H1 (cell line): ENCODE data around the gene GALNT15. TPM values are rescaled to one million over a fixed set of nuclear protein-coding genes. Genes with fewer than 3 reads are reported as not detected.

ENCODE experiments used
- CTCF ChIA-PET: fragments of 300-600 bp; sonication (Branson Sonifier 250); formaldehyde crosslinking; loops from one replicate; lab custom pipeline; 2021; ENCODE audit not compliant: partially characterized antibody; lab: Charles Lee
- POLR2A ChIA-PET: fragments of 300-600 bp; sonication (Branson Sonifier 250); formaldehyde crosslinking; loops from one replicate; lab custom pipeline; 2021; ENCODE audit warnings: inconsistent platforms; ENCODE audit not compliant: partially characterized antibody; lab: Charles Lee
- DNase-seq, 2 experiments: peaks; one replicate each; pipeline versions ENCODE4 v3.0.0 to v3.0.0-alpha.2; 2010 to 2022; ENCODE audit warnings: low spot score in 2 of 2, low read depth in 1 of 2, mixed read lengths in 1 of 2
- FAIRE-seq: peaks from 2 replicates; lab custom pipeline; 2011; peaks lifted over from hg19 to GRCh38; lab: Jason Lieb, UNC
- H2AFZ ChIP-seq: 2 replicates; pipeline ENCODE4 v1.8.1; 2012; ENCODE audit warnings: low read length, inconsistent platforms
- H2AK5ac ChIP-seq: 2 replicates; pipeline ENCODE4 v1.6.1; 2013; ENCODE audit warnings: low read depth, low read length
- H2BK120ac ChIP-seq: replicated peaks from 2 replicates; pipeline ENCODE3; 2013; ENCODE audit warnings: low read depth, low read length, inconsistent platforms
- H2BK12ac ChIP-seq: 2 replicates; pipeline ENCODE4 v1.6.1; 2013; ENCODE audit warnings: low read depth, low read length
- H2BK15ac ChIP-seq: 2 replicates; pipeline ENCODE4 v1.6.1; 2013; ENCODE audit warnings: low read length
- H2BK20ac ChIP-seq: 2 replicates; pipeline ENCODE4 v1.6.1; 2013; ENCODE audit warnings: low read length
- H2BK5ac ChIP-seq: 2 replicates; pipeline ENCODE4 v1.6.1; 2013; ENCODE audit warnings: low read depth, low read length
- H3K14ac ChIP-seq: 2 replicates; pipeline ENCODE4 v1.6.1; 2013; ENCODE audit warnings: inconsistent platforms; ENCODE audit not compliant: insufficient read length
- H3K18ac ChIP-seq: 2 replicates; pipeline ENCODE4 v1.6.1; 2013; ENCODE audit warnings: low read length; ENCODE audit errors: extremely low read depth
- H3K23ac ChIP-seq: 2 replicates; pipeline ENCODE4 v1.6.1; 2013; ENCODE audit warnings: inconsistent platforms; ENCODE audit not compliant: insufficient read length
- H3K23me2 ChIP-seq: 2 replicates; pipeline ENCODE4 v1.6.1; 2013; ENCODE audit warnings: low read depth, low read length
- H3K27ac ChIP-seq: 2 replicates; pipeline ENCODE4 v1.6.1; 2011; ENCODE audit warnings: low read depth, low read length, inconsistent platforms
- H3K27me3 ChIP-seq, 4 experiments: replicated peaks in 1 of 4; 1 replicate in 1 of 4; 2 replicates in 3 of 4; pipeline versions ENCODE4 v1.6.1 to v1.8.1; 2011 to 2013; ENCODE audit warnings: low read length in 3 of 4, mild to moderate bottlenecking in 3 of 4, inconsistent platforms in 2 of 4, mixed read lengths in 2 of 4, moderate library complexity in 1 of 4; ENCODE audit not compliant: control insufficient read depth in 3 of 4, insufficient read depth in 3 of 4; ENCODE audit errors: extremely low read depth in 1 of 4
- H3K36me3 ChIP-seq, 4 experiments: 2 replicates each; pipeline versions ENCODE4 v1.6.1 to v1.8.1; 2011 to 2013; ENCODE audit warnings: mild to moderate bottlenecking in 4 of 4, low read length in 3 of 4, moderate library complexity in 2 of 4, control low read depth in 1 of 4, inconsistent platforms in 1 of 4; ENCODE audit not compliant: insufficient read depth in 4 of 4, control insufficient read depth in 2 of 4
- H3K4ac ChIP-seq: replicated peaks from 2 replicates; pipeline ENCODE3; 2013; ENCODE audit warnings: low read length, low read depth, mixed read lengths, inconsistent platforms; ENCODE audit not compliant: insufficient read length
- H3K4me1 ChIP-seq, 4 experiments: replicated peaks in 1 of 4; 1 replicate in 1 of 4; 2 replicates in 3 of 4; pipeline versions ENCODE4 v1.6.1 to v1.8.1; 2011 to 2013; ENCODE audit warnings: low read length in 3 of 4, inconsistent platforms in 2 of 4, mixed read lengths in 1 of 4; ENCODE audit not compliant: insufficient read depth in 4 of 4, control insufficient read depth in 3 of 4
- H3K4me2 ChIP-seq, 2 experiments: 2 replicates each; pipeline versions ENCODE4 v1.6.1 to v1.8.1; 2011 to 2013; ENCODE audit warnings: low read depth in 2 of 2, low read length in 2 of 2, control low read depth in 1 of 2, inconsistent platforms in 1 of 2, mild to moderate bottlenecking in 1 of 2; ENCODE audit not compliant: insufficient read depth in 1 of 2
- H3K4me3 ChIP-seq, 4 experiments: fragments of 200-600, 300-600 bp in 1 of 4; sonication (generic), shearing (Covaris generic), sonication (Bioruptor Twin) in 1 of 4; 2 replicates each; pipeline versions ENCODE4 v1.5.1 to v1.8.1; 2011 to 2016; ENCODE audit warnings: low read length in 4 of 4, low read depth in 3 of 4, control low read depth in 2 of 4, inconsistent platforms in 2 of 4, mild to moderate bottlenecking in 2 of 4, mixed read lengths in 1 of 4, moderate library complexity in 1 of 4; ENCODE audit not compliant: insufficient read depth in 2 of 4; ENCODE audit errors: extremely low read depth in 1 of 4
- H3K56ac ChIP-seq: replicated peaks from 2 replicates; pipeline ENCODE3; 2013; ENCODE audit warnings: low read depth, mild to moderate bottlenecking, mixed read lengths, low read length, inconsistent platforms; ENCODE audit not compliant: insufficient read length
- H3K79me1 ChIP-seq: 2 replicates; pipeline ENCODE4 v1.6.1; 2013; ENCODE audit warnings: low read depth, low read length, control low read depth
- H3K79me2 ChIP-seq, 2 experiments: 2 replicates each; pipeline versions ENCODE4 v1.6.1 to v1.8.1; 2012 to 2013; ENCODE audit warnings: low read length in 2 of 2, mild to moderate bottlenecking in 2 of 2, inconsistent platforms in 1 of 2; ENCODE audit not compliant: insufficient read depth in 2 of 2, control insufficient read depth in 1 of 2
- H3K9ac ChIP-seq, 4 experiments: replicated peaks in 1 of 4; 1 replicate in 1 of 4; 2 replicates in 3 of 4; pipeline versions ENCODE4 v1.6.1 to v1.8.1; 2011 to 2013; ENCODE audit warnings: low read depth in 3 of 4, low read length in 3 of 4, control low read depth in 2 of 4, mild to moderate bottlenecking in 2 of 4, moderate library complexity in 2 of 4, inconsistent platforms in 1 of 4; ENCODE audit errors: extremely low read depth in 1 of 4
- H3K9me3 ChIP-seq, 2 experiments: 2 replicates each; pipeline versions ENCODE4 v1.6.1 to v1.8.1; 2012 to 2013; ENCODE audit warnings: mild to moderate bottlenecking in 2 of 2, moderate library complexity in 2 of 2, control low read depth in 1 of 2, inconsistent platforms in 1 of 2, low read depth in 1 of 2, low read length in 1 of 2, mixed read lengths in 1 of 2; ENCODE audit not compliant: insufficient read depth in 2 of 2
- H4K20me1 ChIP-seq, 2 experiments: replicated peaks in 1 of 2; 2 replicates each; pipeline versions ENCODE3 to v1.8.1; 2011 to 2013; ENCODE audit warnings: inconsistent platforms in 2 of 2, low read length in 2 of 2, mild to moderate bottlenecking in 1 of 2; ENCODE audit not compliant: insufficient read depth in 2 of 2, control insufficient read depth in 1 of 2
- H4K5ac ChIP-seq: 2 replicates; pipeline ENCODE4 v1.6.1; 2013; ENCODE audit warnings: low read length, low read depth, mixed read lengths, inconsistent platforms; ENCODE audit not compliant: insufficient read length
- H4K8ac ChIP-seq: 2 replicates; pipeline ENCODE4 v1.8.0; 2013; ENCODE audit warnings: mild to moderate bottlenecking, moderate library complexity, low read length, inconsistent platforms; ENCODE audit not compliant: insufficient read depth; ENCODE audit errors: extremely low read depth
- H4K91ac ChIP-seq: replicated peaks from 2 replicates; pipeline ENCODE3; 2013; ENCODE audit warnings: low read length, mixed read lengths, inconsistent platforms; ENCODE audit not compliant: insufficient read length
- BCL11A ChIP-seq, 2 experiments: IDR thresholded peaks; one replicate each; pipeline ENCODE4 v1.6.1; 2011; ENCODE audit warnings: low read depth in 2 of 2, low read length in 2 of 2, mild to moderate bottlenecking in 2 of 2
- GABPA ChIP-seq: IDR thresholded peaks from 2 replicates; pipeline ENCODE4 v1.6.1; 2011; ENCODE audit warnings: mild to moderate bottlenecking, low read length, moderate library complexity, borderline replicate concordance; ENCODE audit not compliant: insufficient read depth
- KDM1A ChIP-seq: fragments of 200-600, 300-600 bp; sonication (generic); IDR thresholded peaks from 2 replicates; pipeline ENCODE4 v1.7.1; 2016; ENCODE audit warnings: mild to moderate bottlenecking, low read length, borderline replicate concordance
- KDM4A ChIP-seq: IDR thresholded peaks from one replicate; pipeline ENCODE4 v1.7.1; 2012; ENCODE audit warnings: low read depth, mild to moderate bottlenecking, moderate library complexity, low read length, inconsistent platforms; ENCODE audit not compliant: severe bottlenecking
- KDM5A ChIP-seq: fragments of 200-600 bp; IDR thresholded peaks from 2 replicates; pipeline ENCODE4 v1.7.1; 2012; ENCODE audit warnings: mild to moderate bottlenecking, low read length, inconsistent platforms, mixed read lengths
- NRF1 ChIP-seq: IDR thresholded peaks from 2 replicates; pipeline ENCODE4 v1.6.1; 2011; ENCODE audit warnings: mild to moderate bottlenecking, low read depth, low read length, improper control_type of control experiment
- SAP30 ChIP-seq: fragments of 300-600 bp; sonication (generic); IDR thresholded peaks from 2 replicates; pipeline ENCODE4 v1.7.1; 2012; ENCODE audit warnings: low read length, moderate library complexity, mild to moderate bottlenecking, inconsistent platforms; ENCODE audit not compliant: insufficient read depth, insufficient replicate concordance
- SIRT6 ChIP-seq: IDR thresholded peaks from one replicate; pipeline ENCODE4 v1.7.1; 2012; ENCODE audit warnings: low read length, inconsistent platforms
- SRF ChIP-seq: IDR thresholded peaks from 2 replicates; pipeline ENCODE4 v1.6.1; 2011; ENCODE audit warnings: mild to moderate bottlenecking, low read depth, low read length, moderate library complexity
- TCF12 ChIP-seq: IDR thresholded peaks from 2 replicates; pipeline ENCODE4 v1.6.1; 2011; ENCODE audit warnings: low read depth, mild to moderate bottlenecking, low read length
- TEAD4 ChIP-seq: IDR thresholded peaks from 2 replicates; pipeline ENCODE4 v1.6.1; 2012; ENCODE audit warnings: low read depth, low read length, inconsistent platforms, mixed read lengths
- ZNF274 ChIP-seq: IDR thresholded peaks from 2 replicates; pipeline ENCODE4 v1.7.0; 2012; ENCODE audit warnings: low read length, borderline replicate concordance; ENCODE audit errors: extremely low read depth
- WGBS, 2 experiments: shearing (Covaris generic) in 1 of 2; methylation state at CpG; one replicate each; pipeline versions ENCODE4 v1.1.6 to v1.1.7; 2013 to 2015; ENCODE audit warnings: low lambda C conversion rate in 2 of 2, mixed read lengths in 2 of 2, inconsistent platforms in 1 of 2, low coverage in 1 of 2, missing lambda C conversion rate in 1 of 2; ENCODE audit not compliant: insufficient replicate concordance in 2 of 2, insufficient coverage in 1 of 2, insufficient read length in 1 of 2; ENCODE audit errors: extremely low coverage in 1 of 2, missing lambda C conversion rate in 1 of 2; 5-methylcytosine and 5-hydroxymethylcytosine counted together
- polyA plus RNA-seq, 7 experiments: library from polyadenylated mRNA; depleted of rRNA in 3 of 7; stranded (reverse) in 5 of 7; unstranded in 2 of 7; fragments of >200 nt in 5 of 7; fragments of 200-250 nt in 2 of 7; gene quantifications; 1 replicate in 5 of 7; 2 replicates in 1 of 7; 4 replicates in 1 of 7; pipeline versions ENCODE4 v1.2.1 to v1.2.3, GENCODE V29; 2011 to 2013; ENCODE audit warnings: missing spikeins in 2 of 7, mixed read lengths in 2 of 7
- total RNA-seq: library from RNA; stranded (reverse); fragmentation: NEBNext Ultra II Directional; extraction: Animal tissue kit (Norgen Biotek cat#: 25700); gene quantifications from 2 replicates; pipeline ENCODE4 v1.2.1, GENCODE V29; 2021

GALNT15 gene
- total and polyA plus RNA-seq, 2 of the 8 experiments (the other 6 are each of a cell fraction or from before 2014, with no cell fraction given): 0.02 TPM; not detected in 1

- Histone ChIP-seq H3K4me1 (no peaks in the 10 kb centered on the region), H4K8ac (no peak overlapping the region), H3K23ac (no peak overlapping the region), H2BK5ac (no peak overlapping the region), H3K79me2 (no peaks in the 10 kb centered on the region), H3K4me3 (no peak overlapping the region), H2AFZ (no peak overlapping the region), H4K91ac (no peak overlapping the region), H4K5ac (no peak overlapping the region), H2AK5ac (no peak overlapping the region), H3K56ac (no peak overlapping the region), H3K9ac (no peak overlapping the region), H3K23me2 (no peaks in the 10 kb centered on the region), H3K27ac (no peak overlapping the region), H3K4ac (no peak overlapping the region), H3K27me3 (peaks cover 0 to 1% (median 0%) of the 10 kb centered on the region in 4 experiments; a peak in 1 of 7 replicates), H3K9me3 (no peaks in the 10 kb centered on the region), H3K79me1 (no peaks in the 10 kb centered on the region), H3K36me3 (peaks cover 2 to 24% (median 6%) of the 10 kb centered on the region in 4 experiments; a peak in 5 of 8 replicates), H2BK12ac (no peak overlapping the region), H3K4me2 (no peak overlapping the region), H3K18ac (no peak overlapping the region), H4K20me1 (peaks cover 2% of the 10 kb centered on the region in 2 experiments), H2BK120ac (no peak overlapping the region), H2BK20ac (no peak overlapping the region), H2BK15ac (no peak overlapping the region), H3K14ac (no peak overlapping the region)
- ChIA-PET POLR2A (interaction anchor here (0.9 kb wide), 1 partner anchor 10 kb away, joined by 3 read pairs; no protein-coding TSS in a partner anchor), CTCF (interaction anchor here (1.0 to 1.5 kb wide), 2 partner anchors 11 to 41 kb away, joined by 3 to 7 read pairs; no protein-coding TSS in a partner anchor)
- FAIRE-seq (no peak), DNase-seq (no peak)
- TF ChIP-seq BCL11A (IDR thresholded peaks at IDR 0.05; ENCODE audit: low read depth in 2 of 2, low read length in 2 of 2) (no peak), TEAD4 (no peak), KDM5A (no peak), ZNF274 (no peak), SRF (no peak), GABPA (no peak), NRF1 (no peak), KDM4A (no peak), KDM1A (no peak), SIRT6 (no peak), TCF12 (no peak), SAP30 (no peak)
- WGBS, 2 experiments: 91% methylated on average over 3 of the region's 3 CpGs; no CpG with 5 or more reads in 1 of the 2 experiments
Observed at GRCh38 chr3:16279010-16279801, 104.7 kb downstream of the GALNT15 start.
